ENCODE measurements around the gene RBP4.
"Not testable (repeated sequence)": the region's sequence is repeated elsewhere in the genome, so short reads cannot be mapped to it uniquely, and the experiment has no call there.

Gene RBP4

DNA sequence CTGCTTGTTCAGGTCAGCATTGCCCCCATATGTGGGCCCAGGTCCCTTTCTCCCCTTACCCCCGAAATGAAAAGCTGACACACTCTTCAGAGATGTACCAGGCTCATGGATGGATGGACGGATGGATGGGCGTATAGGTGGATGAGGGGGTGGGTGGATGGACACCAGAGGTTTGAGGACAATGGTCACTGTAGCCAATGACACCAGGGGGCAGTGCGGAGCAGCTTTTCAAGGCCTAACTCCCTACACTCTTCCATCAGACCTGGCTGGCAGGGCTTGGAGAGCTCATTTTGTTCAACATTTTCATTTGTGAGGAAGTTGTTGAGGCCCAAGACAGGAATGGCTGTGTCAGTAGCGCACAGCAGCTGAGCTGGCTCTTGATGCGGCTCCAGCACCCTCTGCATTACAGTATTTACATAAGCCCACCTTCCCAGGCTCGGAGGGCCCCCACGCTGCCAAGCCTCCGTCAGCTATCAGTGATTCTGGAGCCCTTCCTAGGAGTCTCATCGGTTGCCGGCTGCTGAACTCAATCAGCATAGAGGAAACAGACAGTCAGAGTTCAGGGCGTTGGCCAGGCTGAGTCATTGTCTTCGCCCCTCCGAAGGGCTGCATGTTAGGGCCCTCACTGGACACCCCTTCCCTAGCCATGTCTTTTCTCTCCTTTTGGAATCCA is 46.1 kb downstream of the RBP4 start:
- TF ChIP-seq POU2F2 (IDR thresholded peaks at IDR 0.05; ENCODE audit: low read depth, low read length) (no peak), POLR2AphosphoS5 (IDR thresholded peaks at IDR 0.05; ENCODE audit: low read depth, low read length) (no peak), SPI1 (IDR thresholded peaks at IDR 0.05; ENCODE audit: low read depth, low read length) (no peak), TAF1 (IDR thresholded peaks at IDR 0.05; ENCODE audit: low read depth, low read length) (no peak)
- DNase-seq (ENCODE audit: insufficient read length, low spot score), result no peak
- peak; percentile 86 for FAIRE-seq

- FAIRE-seq, result no peak
These were observed 46.7 kb downstream of the RBP4 start for GRCh38 chr10:93554316-93554663.

DNA sequence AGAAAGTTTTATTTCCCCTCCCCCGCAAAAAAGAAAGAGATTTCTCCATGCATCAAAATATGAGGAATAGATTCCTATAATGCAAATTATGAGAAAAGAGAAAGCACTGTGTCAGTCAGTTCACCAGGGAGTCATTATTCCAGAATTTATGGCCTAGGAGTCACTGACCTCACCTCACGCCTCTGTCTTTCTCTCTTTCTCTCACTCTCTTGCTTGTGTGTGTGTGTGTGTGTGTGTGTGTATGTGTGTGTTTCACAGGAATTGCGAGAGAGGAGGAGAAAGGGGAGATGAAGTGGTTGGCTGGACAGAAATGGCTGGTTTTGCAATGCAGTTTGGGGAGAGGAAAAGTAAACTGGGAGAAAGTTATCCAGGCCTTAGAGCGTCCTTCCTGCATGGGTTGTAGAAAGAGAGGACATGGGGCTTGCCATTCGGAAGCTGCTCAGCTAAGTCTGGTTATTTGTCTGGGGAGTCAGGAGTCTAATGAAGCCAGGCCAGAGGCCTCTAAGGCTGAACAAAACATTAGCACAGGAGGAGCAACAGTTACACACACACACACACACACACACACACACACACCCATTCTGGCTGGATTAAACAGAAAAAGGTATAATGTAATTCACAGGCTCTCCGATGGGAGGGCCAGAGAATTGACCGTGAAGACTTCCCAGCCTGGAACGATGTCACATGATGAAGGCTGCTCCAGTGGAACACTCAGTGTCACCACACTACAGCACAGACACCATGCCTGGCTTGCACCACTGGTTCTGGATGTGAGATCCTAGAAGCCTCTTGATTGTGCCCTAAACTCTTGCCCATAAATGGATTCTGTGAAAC is 47.3 kb downstream of the RBP4 start:
- no peak for DNase-seq (ENCODE audit: insufficient read length, low spot score)
- TF ChIP-seq POU2F2 (IDR thresholded peaks at IDR 0.05; ENCODE audit: low read depth, low read length), result no peak
- no peak for TF ChIP-seq POLR2A (IDR thresholded peaks at IDR 0.05; ENCODE audit: low read depth, low read length)
- no peak for TF ChIP-seq SPI1 (IDR thresholded peaks at IDR 0.05; ENCODE audit: low read depth, low read length)
- TF ChIP-seq PAX5 (IDR thresholded peaks at IDR 0.05; ENCODE audit: insufficient read depth, low read length, severe bottlenecking), result no peak
- TF ChIP-seq POLR2AphosphoS5 (IDR thresholded peaks at IDR 0.05; ENCODE audit: low read depth, low read length), result no peak
- no peak for TF ChIP-seq TAF1 (IDR thresholded peaks at IDR 0.05; ENCODE audit: low read depth, low read length)
- no peak for FAIRE-seq

More at GRCh38 chr10:93554316-93554663, 46.7 kb downstream of the RBP4 start:
- no peak for DNase-seq (ENCODE audit: insufficient read length, low spot score)
- TF ChIP-seq POLR2AphosphoS5 (IDR thresholded peaks at IDR 0.05; ENCODE audit: low read depth, low read length), result no peak
- TF ChIP-seq SPI1 (IDR thresholded peaks at IDR 0.05; ENCODE audit: low read depth, low read length), result no peak
- TF ChIP-seq PAX5 (IDR thresholded peaks at IDR 0.05; ENCODE audit: insufficient read depth, low read length, severe bottlenecking), result no peak
- no peak for TF ChIP-seq POLR2A (IDR thresholded peaks at IDR 0.05; ENCODE audit: low read depth, low read length)
- no peak for TF ChIP-seq POU2F2 (IDR thresholded peaks at IDR 0.05; ENCODE audit: low read depth, low read length)
- TF ChIP-seq TAF1 (IDR thresholded peaks at IDR 0.05; ENCODE audit: low read depth, low read length), result no peak

DNA sequence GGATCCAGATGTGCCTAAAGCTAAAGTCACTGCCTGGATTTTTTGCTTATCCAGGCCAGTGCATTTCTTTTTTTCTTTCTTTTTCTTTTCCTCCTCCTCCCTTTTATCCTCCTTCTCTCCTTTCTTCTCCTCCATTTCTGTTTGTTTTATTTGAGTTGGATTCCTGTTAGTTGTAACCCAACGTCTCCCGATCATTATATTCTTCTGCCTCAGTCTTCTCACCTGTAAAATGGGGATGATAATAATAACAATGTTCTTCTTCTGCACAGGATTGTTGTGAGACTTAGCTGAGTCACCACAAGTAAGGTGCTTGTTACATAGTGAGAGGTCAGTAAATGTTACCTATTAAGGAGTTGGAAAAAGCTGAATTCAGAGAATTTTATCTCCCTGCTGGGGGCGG is 48.3 kb downstream of the RBP4 start:
- FAIRE-seq (no peak), DNase-seq (ENCODE audit: insufficient read length, low spot score) (no peak)
- TF ChIP-seq TAF1 (IDR thresholded peaks at IDR 0.05; ENCODE audit: low read depth, low read length) (no peak), SPI1 (IDR thresholded peaks at IDR 0.05; ENCODE audit: low read depth, low read length) (no peak), PAX5 (IDR thresholded peaks at IDR 0.05; ENCODE audit: insufficient read depth, low read length, severe bottlenecking) (no peak), POLR2A (IDR thresholded peaks at IDR 0.05; ENCODE audit: low read depth, low read length) (no peak), POU2F2 (IDR thresholded peaks at IDR 0.05; ENCODE audit: low read depth, low read length) (no peak), POLR2AphosphoS5 (IDR thresholded peaks at IDR 0.05; ENCODE audit: low read depth, low read length) (no peak)

DNA sequence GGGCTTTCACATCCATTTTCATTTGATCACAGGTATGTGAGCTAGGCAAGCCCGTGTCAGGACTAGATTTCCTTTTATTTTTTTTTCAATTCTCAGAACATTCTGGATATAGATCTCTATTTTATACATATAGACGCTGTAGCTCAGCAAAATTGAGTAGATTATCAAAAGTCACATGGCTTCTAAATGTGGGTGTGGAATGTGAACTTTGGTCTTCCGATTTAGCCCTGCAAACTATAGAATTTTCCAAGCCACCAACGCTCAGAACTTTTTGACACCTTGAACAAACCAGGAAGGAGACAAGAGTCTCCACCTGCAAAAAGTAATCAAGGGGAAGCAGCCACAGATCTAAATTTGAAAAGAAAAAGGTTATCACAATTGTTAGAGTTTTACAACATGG is 50.4 kb downstream of the RBP4 start:
- DNase-seq (ENCODE audit: insufficient read length, low spot score) (no peak), FAIRE-seq (no peak)
- TF ChIP-seq POLR2A (IDR thresholded peaks at IDR 0.05; ENCODE audit: low read depth, low read length) (no peak), PAX5 (IDR thresholded peaks at IDR 0.05; ENCODE audit: insufficient read depth, low read length, severe bottlenecking) (no peak), POU2F2 (IDR thresholded peaks at IDR 0.05; ENCODE audit: low read depth, low read length) (no peak), POLR2AphosphoS5 (IDR thresholded peaks at IDR 0.05; ENCODE audit: low read depth, low read length) (no peak), SPI1 (IDR thresholded peaks at IDR 0.05; ENCODE audit: low read depth, low read length) (no peak)

GRCh38 chr10:93548376-93549071 is 52.5 kb downstream of the RBP4 start:
- TF ChIP-seq POLR2A (IDR thresholded peaks at IDR 0.05; ENCODE audit: low read depth, low read length) (no peak), SPI1 (IDR thresholded peaks at IDR 0.05; ENCODE audit: low read depth, low read length) (no peak), POLR2AphosphoS5 (IDR thresholded peaks at IDR 0.05; ENCODE audit: low read depth, low read length) (no peak), POU2F2 (IDR thresholded peaks at IDR 0.05; ENCODE audit: low read depth, low read length) (no peak), PAX5 (IDR thresholded peaks at IDR 0.05; ENCODE audit: insufficient read depth, low read length, severe bottlenecking) (no peak), TAF1 (IDR thresholded peaks at IDR 0.05; ENCODE audit: low read depth, low read length) (no peak)
- DNase-seq (ENCODE audit: insufficient read length, low spot score), result no peak
- FAIRE-seq, result no peak

- no peak for DNase-seq (ENCODE audit: insufficient read length, low spot score)
- no peak for FAIRE-seq
- TF ChIP-seq POU2F2 (IDR thresholded peaks at IDR 0.05; ENCODE audit: low read depth, low read length), result no peak
- no peak for TF ChIP-seq SPI1 (IDR thresholded peaks at IDR 0.05; ENCODE audit: low read depth, low read length)
- no peak for TF ChIP-seq TAF1 (IDR thresholded peaks at IDR 0.05; ENCODE audit: low read depth, low read length)
- no peak for TF ChIP-seq POLR2AphosphoS5 (IDR thresholded peaks at IDR 0.05; ENCODE audit: low read depth, low read length)
- no peak for TF ChIP-seq POLR2A (IDR thresholded peaks at IDR 0.05; ENCODE audit: low read depth, low read length)
- no peak for TF ChIP-seq PAX5 (IDR thresholded peaks at IDR 0.05; ENCODE audit: insufficient read depth, low read length, severe bottlenecking)
These were observed 53.5 kb downstream of the RBP4 start for GRCh38 chr10:93547522-93547921.

- not testable (repeated sequence) for FAIRE-seq; DNase-seq (ENCODE audit: insufficient read length, low spot score)
These were observed 54.0 kb downstream of the RBP4 start for GRCh38 chr10:93546995-93547394.

- DNase-seq (ENCODE audit: insufficient read length, low spot score) (no peak), FAIRE-seq (no peak)
- TF ChIP-seq POU2F2 (IDR thresholded peaks at IDR 0.05; ENCODE audit: low read depth, low read length) (no peak), SPI1 (IDR thresholded peaks at IDR 0.05; ENCODE audit: low read depth, low read length) (no peak), POLR2A (IDR thresholded peaks at IDR 0.05; ENCODE audit: low read depth, low read length) (no peak), PAX5 (IDR thresholded peaks at IDR 0.05; ENCODE audit: insufficient read depth, low read length, severe bottlenecking) (no peak), TAF1 (IDR thresholded peaks at IDR 0.05; ENCODE audit: low read depth, low read length) (no peak), POLR2AphosphoS5 (IDR thresholded peaks at IDR 0.05; ENCODE audit: low read depth, low read length) (no peak)
These were observed 58.7 kb downstream of the RBP4 start for GRCh38 chr10:93542358-93542791.
